Adrenal gland (tissue), 12 donors: ENCODE results near the gene CREB3L1. TPM values are rescaled to one million over a fixed set of nuclear protein-coding genes. Genes with fewer than 3 reads are reported as not detected.

Experiments used
- DNase-seq, 7 donors: peaks; one replicate each; pipeline ENCODE4 v3.0.0-alpha.2; 2019 to 2020
- H3K27ac ChIP-seq, 5 donors: fragments of 200-600 bp; sonication (generic) in 4 of 5; 1 replicate in 3 of 5; 2 replicates in 2 of 5; pipeline versions ENCODE4 v1.5.1 to v1.8.0; 2016 to 2020; ENCODE audit warnings: mild to moderate bottlenecking in 1 of 5
- H3K27me3 ChIP-seq: fragments of 200-600 bp; 2 replicates; pipeline ENCODE4 v1.8.0; 2021
- H3K36me3 ChIP-seq, 2 donors: fragments of 200-600 bp; replicated peaks in 1 of 2; 1 replicate in 1 of 2; 2 replicates in 1 of 2; pipeline versions ENCODE4 v1.5.1 to v1.8.0; 2018 to 2022
- H3K4me1 ChIP-seq, 2 donors: fragments of 200-600 bp; replicated peaks in 1 of 2; 1 replicate in 1 of 2; 2 replicates in 1 of 2; pipeline versions ENCODE4 v1.5.1 to v1.8.0; 2018 to 2021
- H3K4me3 ChIP-seq, 4 donors: fragments of 200-600 bp; sonication (generic) in 3 of 4; one replicate each; pipeline ENCODE4 v1.5.1; 2016 to 2018
- H3K9me3 ChIP-seq, 3 donors: fragments of 200-600 bp; sonication (generic) in 1 of 3; replicated peaks in 1 of 3; 1 replicate in 2 of 3; 2 replicates in 1 of 3; pipeline versions ENCODE4 v1.5.1 to v1.8.0; 2016 to 2021
- POLR2A ChIP-seq, 2 donors: fragments of 450-650 bp; IDR thresholded peaks; one replicate each; pipeline ENCODE4 v1.6.1; 2017; ENCODE audit warnings: antibody characterized with exemption in 2 of 2, mild to moderate bottlenecking in 2 of 2, moderate library complexity in 1 of 2
- WGBS, 4 donors: extraction: QIAGEN DNeasy Blood & Tissue Kit in 2 of 4; methylation state at CpG; one replicate each; pipeline versions ENCODE4 v1.1.5 to v1.1.7; 2013 to 2017; 5-methylcytosine and 5-hydroxymethylcytosine counted together
- intact Hi-C, 2 donors: fragments of 100-400 bp; cut with DNase I; formaldehyde crosslinking; loops; one replicate each; pipeline versions ENCODE4 v1.14.1 to v1.15.0; 2022 to 2023
- polyA plus RNA-seq, 3 donors: library from polyadenylated mRNA; stranded (reverse); fragments of 200-250 nt in 2 of 3; fragments of 350-450 nt in 1 of 3; fragmentation: Illumina TruSeq in 1 of 3; extraction: RNeasy Lipid Tissue Mini Kit (QIAGEN cat#74804) in 1 of 3; gene quantifications; one replicate each; pipeline ENCODE4 v1.2.3, GENCODE V29; 2013 to 2014
- total RNA-seq, 9 donors: library from RNA; depleted of rRNA in 4 of 9; stranded (reverse); fragments of >200 nt in 4 of 9; fragments of 120-200 nt in 1 of 9; fragmentation: NEBNext Ultra II Directional in 1 of 9; extraction: Animal tissue kit (Norgen Biotek cat#: 25700) in 1 of 9; gene quantifications; one replicate each; pipeline versions ENCODE4 v1.1.0 to v1.2.4, GENCODE V29; 2013 to 2023
- TF ChIP-seq, protein P1 (sequence below), 6 experiments: fragments of 450-650 bp in 4 of 6; fragments of 200-600 bp in 2 of 6; sonication (generic) in 1 of 6; IDR thresholded peaks; 1 replicate in 5 of 6; 2 replicates in 1 of 6; pipeline versions ENCODE4 v1.5.1 to v1.8.0; 2016 to 2021; ENCODE audit warnings: antibody characterized with exemption in 6 of 6, mild to moderate bottlenecking in 2 of 6, moderate library complexity in 1 of 6
- donor health status: healthy with polysubstance abuse.
- donor health status: Bipolar disorder and iron deficiency.
- donor health status: DM: yes; HTN: yes; CAD: no.
- donor health status: DM: no; HTN: no; CAD: no.
- donor health status: DM: no; HTN: no; CAD: no.
- donor health status: DM: yes; HTN: yes; CAD: no.

Gene CREB3L1
- total and polyA plus RNA-seq, 12 donors = 5.4 to 31.7 (median 26.2) TPM

DNA sequence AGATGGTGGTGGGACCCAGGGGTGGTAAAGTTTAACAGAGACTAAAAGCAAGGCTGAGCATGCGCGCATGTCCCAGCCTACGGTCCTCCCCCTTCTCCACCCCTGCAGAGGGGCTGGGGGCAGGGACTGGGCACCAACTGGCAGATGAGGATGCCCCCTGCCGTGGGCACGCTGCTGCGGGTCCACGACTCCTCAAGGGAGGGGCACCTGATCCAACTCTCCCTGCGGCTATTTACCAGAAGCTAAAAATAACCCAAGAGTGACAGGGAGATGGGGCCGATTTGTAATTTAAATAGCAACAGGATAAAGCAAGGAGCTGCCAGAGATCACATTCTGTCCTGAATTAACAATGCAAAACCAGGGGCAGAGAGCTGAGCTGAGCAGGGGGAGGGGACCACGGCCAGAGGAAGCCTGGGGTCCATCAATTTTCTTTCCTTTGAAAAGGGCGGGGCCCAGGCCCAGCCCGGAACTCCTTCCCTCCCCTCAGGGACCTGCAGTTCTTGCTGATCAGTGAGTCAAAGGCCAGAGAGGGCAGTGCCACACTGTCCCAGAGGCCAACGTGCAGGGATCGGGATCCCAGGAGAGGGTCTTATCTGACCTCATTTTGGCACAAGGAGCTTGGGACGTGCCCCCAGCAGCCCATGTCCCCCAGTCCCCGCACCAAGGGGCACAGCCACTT is 61.7 kb downstream of the CREB3L1 start:
- Histone ChIP-seq H3K4me1 (peaks cover 0 to 23% of the 10 kb centered on the region in 2 donors), H3K9me3 (no peaks in the 10 kb centered on the region), H3K27me3 (peaks cover 2% of the 10 kb centered on the region), H3K27ac (peak overlapping the region in 2 of 5 donors; percentile 70 to 80), H3K4me3 (peak overlapping the region in 1 of 4 donors; percentile 33), H3K36me3 (no peaks in the 10 kb centered on the region)
- TF ChIP-seq, protein P1, sequence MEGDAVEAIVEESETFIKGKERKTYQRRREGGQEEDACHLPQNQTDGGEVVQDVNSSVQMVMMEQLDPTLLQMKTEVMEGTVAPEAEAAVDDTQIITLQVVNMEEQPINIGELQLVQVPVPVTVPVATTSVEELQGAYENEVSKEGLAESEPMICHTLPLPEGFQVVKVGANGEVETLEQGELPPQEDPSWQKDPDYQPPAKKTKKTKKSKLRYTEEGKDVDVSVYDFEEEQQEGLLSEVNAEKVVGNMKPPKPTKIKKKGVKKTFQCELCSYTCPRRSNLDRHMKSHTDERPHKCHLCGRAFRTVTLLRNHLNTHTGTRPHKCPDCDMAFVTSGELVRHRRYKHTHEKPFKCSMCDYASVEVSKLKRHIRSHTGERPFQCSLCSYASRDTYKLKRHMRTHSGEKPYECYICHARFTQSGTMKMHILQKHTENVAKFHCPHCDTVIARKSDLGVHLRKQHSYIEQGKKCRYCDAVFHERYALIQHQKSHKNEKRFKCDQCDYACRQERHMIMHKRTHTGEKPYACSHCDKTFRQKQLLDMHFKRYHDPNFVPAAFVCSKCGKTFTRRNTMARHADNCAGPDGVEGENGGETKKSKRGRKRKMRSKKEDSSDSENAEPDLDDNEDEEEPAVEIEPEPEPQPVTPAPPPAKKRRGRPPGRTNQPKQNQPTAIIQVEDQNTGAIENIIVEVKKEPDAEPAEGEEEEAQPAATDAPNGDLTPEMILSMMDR (IDR thresholded peaks at IDR 0.05) = no peak
- TF ChIP-seq POLR2A (IDR thresholded peaks at IDR 0.05) = no peak
- DNase-seq = no peak
- 35 to 46% (median 37%) methylated on average over 8 to 16 of the region's 16 CpGs for WGBS, 4 donors
- intact Hi-C loops = no loop called here

DNA sequence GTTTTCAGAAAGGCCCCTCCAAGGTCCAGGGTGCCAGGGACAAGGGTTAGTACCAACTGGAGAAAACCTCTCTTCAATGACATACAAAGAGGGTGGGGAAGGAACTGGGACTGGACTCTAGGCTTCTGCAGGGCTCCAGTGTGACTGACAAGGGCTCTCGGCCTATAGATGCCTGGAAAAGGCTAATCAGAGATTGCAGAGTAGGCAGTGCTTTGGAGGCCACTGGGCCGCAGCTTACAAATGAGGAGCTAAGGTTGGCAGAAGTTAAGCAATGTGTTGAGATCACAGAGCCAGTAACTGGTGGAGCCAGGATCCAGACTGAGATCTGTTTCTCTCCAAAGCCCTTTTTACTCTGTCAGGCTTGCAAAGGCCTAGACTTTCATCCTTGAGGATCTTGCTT is 62.4 kb downstream of the CREB3L1 start:
- intact Hi-C loops = no loop called here

DNA sequence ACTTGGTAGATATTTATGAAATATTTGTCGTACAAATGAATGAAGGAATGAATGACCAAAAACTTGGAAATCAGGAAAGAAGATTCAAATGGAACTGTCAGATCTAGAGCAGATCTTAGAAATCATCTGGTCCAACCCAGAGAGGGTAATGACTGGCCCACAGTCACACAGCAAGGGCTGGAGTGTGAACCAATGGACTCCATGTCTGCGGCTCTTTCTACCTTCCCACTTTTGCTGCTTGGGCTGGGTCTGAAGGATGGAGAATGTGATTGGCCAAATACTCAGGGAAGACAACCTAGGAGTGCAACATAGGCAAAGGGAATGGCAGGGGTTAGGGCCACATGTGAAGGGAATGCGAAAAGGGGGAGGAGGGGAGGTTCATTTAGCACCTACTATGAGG is 64.0 kb downstream of the CREB3L1 start:
- H3K36me3 ChIP-seq = no peaks in the 10 kb centered on the region
- 87 to 92% (median 90%) methylated on average over 3 of the region's 3 CpGs for WGBS, 4 donors
- H3K27me3 ChIP-seq = no peaks in the 10 kb centered on the region
- intact Hi-C loops = no loop called here
- no peak overlapping the region for H3K27ac ChIP-seq
- DNase-seq = no peak
- no peak overlapping the region for H3K4me3 ChIP-seq
- H3K9me3 ChIP-seq = no peaks in the 10 kb centered on the region
- TF ChIP-seq POLR2A (IDR thresholded peaks at IDR 0.05) = no peak
- TF ChIP-seq, protein P1 (IDR thresholded peaks at IDR 0.05) = no peak
- H3K4me1 ChIP-seq = peaks cover 0 to 23% of the 10 kb centered on the region in 2 donors

More for the DNA sequence above, 62.4 kb downstream of the CREB3L1 start:
- TF ChIP-seq, protein P1 (IDR thresholded peaks at IDR 0.05) = no peak
- Histone ChIP-seq H3K4me3 (no peak overlapping the region), H3K4me1 (peaks cover 0 to 23% of the 10 kb centered on the region in 2 donors), H3K36me3 (no peaks in the 10 kb centered on the region), H3K9me3 (no peaks in the 10 kb centered on the region), H3K27me3 (no peaks in the 10 kb centered on the region), H3K27ac (peak overlapping the region in 2 of 5 donors; percentile 53 to 70)
- 72 to 84% (median 75%) methylated on average over 2 of the region's 2 CpGs for WGBS, 4 donors
- peak in 2 of 7 donors; percentile 69 to 76 for DNase-seq

DNA sequence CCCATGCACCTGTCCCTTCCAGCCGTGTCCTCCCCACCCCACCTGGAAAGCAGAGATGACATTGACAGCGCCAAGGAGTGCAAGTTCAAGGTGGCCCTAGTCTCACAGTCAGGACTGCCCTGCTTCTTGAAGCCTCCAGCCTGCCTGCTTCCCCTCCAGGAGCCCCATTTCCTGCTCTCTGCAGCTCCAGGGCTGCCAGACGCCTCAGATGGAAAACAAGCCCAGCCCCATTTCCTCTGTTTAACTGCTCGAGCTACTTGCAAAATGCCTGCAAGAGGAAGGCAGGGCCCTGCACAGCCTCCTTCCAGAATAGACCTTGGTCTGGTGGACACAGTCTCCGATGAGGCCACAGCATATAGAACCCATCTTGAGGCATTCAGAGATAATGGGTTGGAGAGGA is 64.8 kb downstream of the CREB3L1 start:
- intact Hi-C loops = no loop called here
- TF ChIP-seq, protein P1 (IDR thresholded peaks at IDR 0.05) = no peak
- no peak for TF ChIP-seq POLR2A (IDR thresholded peaks at IDR 0.05)
- 54 to 72% (median 66%) methylated on average over 4 to 5 of the region's 5 CpGs for WGBS, 4 donors
- Histone ChIP-seq H3K36me3 (no peaks in the 10 kb centered on the region), H3K4me3 (no peak overlapping the region), H3K4me1 (peaks cover 0 to 27% of the 10 kb centered on the region in 2 donors), H3K9me3 (no peaks in the 10 kb centered on the region), H3K27me3 (no peaks in the 10 kb centered on the region), H3K27ac (peak overlapping the region in 2 of 5 donors; percentile 45 to 62)
- peak in 2 of 7 donors; percentile 32 to 52 for DNase-seq
